A549 (cell line): ENCODE results near the gene RSPH9.

Experiments used
- CHD2 ChIP-seq: fragments of 150-350 bp; IDR thresholded peaks from 2 replicates; pipeline ENCODE4 v1.6.1; 2014; ENCODE audit warnings: low read length; ENCODE audit not compliant: partially characterized antibody
- CTCF ChIP-seq: fragments of >200 bp; sonication (Bioruptor Twin); formaldehyde crosslinking; IDR thresholded peaks from 3 replicates; pipeline ENCODE4 v1.5.1; 2016
- E2F6 ChIP-seq: IDR thresholded peaks from 2 replicates; pipeline ENCODE4 v1.6.1; 2012; ENCODE audit warnings: low read depth, borderline replicate concordance
- EP300 ChIP-seq, 2 experiments: fragments of >200 bp; sonication (Bioruptor Twin); formaldehyde crosslinking; IDR thresholded peaks; 2 replicates in 1 of 2; 3 replicates in 1 of 2; pipeline ENCODE4 v1.6.1; 2016 to 2017
- HOXB5 ChIP-seq: fragments of 250-450 bp; sonication (Bioruptor Pico); IDR thresholded peaks from 2 replicates; pipeline ENCODE4 v1.5.0; 2020; ENCODE audit warnings: mild to moderate bottlenecking, moderate library complexity
- MYC ChIP-seq: IDR thresholded peaks from 2 replicates; pipeline ENCODE4 v1.6.1; 2012; ENCODE audit warnings: mild to moderate bottlenecking, inconsistent platforms, low read length, improper control_type of control experiment, borderline replicate concordance
- POLR2A ChIP-seq: IDR thresholded peaks from 2 replicates; pipeline ENCODE4 v1.6.1; 2012; ENCODE audit warnings: mild to moderate bottlenecking, low read length
- RAD21 ChIP-seq, 2 experiments: fragments of >200 bp in 1 of 2; sonication (Bioruptor Twin) in 1 of 2; formaldehyde crosslinking in 1 of 2; IDR thresholded peaks in 1 of 2; conservative IDR thresholded peaks in 1 of 2; 2 replicates in 1 of 2; 3 replicates in 1 of 2; pipeline ENCODE4 v1.6.1; 2012 to 2018; ENCODE audit warnings: inconsistent platforms in 1 of 2
- RCOR1 ChIP-seq: fragments of 150-350 bp; IDR thresholded peaks from 2 replicates; pipeline ENCODE4 v1.6.1; 2014; ENCODE audit warnings: antibody characterized with exemption, low read length, low read depth
- REST ChIP-seq: fragments of 200-600 bp; sonication (generic); IDR thresholded peaks from 2 replicates; pipeline ENCODE4 v1.6.1; 2016; ENCODE audit warnings: antibody characterized with exemption, mild to moderate bottlenecking, moderate library complexity
- RNF2 ChIP-seq: fragments of 200-600 bp; sonication (generic); IDR thresholded peaks from 2 replicates; pipeline ENCODE4 v1.6.1; 2016; ENCODE audit warnings: low read depth, mild to moderate bottlenecking, antibody characterized with exemption, moderate library complexity, borderline replicate concordance
- SMC3 ChIP-seq: fragments of >200 bp; sonication (Bioruptor Twin); formaldehyde crosslinking; IDR thresholded peaks from 3 replicates; pipeline ENCODE4 v1.6.1; 2018; ENCODE audit warnings: inconsistent platforms

DNA sequence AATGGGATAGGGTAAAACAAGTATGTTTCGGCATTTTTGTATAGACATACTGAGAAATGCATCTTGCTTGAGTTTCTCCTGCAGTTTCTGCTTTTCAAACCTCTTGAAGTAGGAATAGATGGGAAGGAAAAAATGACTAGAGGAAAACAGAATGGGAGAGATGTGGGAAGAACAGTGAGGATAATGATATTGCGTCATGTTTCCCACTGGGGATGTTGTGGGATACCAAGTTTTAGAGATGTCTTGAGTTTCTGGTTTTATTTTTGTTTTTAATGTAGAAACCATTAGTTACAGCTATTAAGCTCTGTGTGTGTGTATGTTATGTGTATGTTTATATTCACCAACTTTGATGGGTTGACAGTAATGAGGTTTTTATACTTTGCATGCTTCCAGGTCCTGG is 44.2 kb upstream of the RSPH9 start:
- TF ChIP-seq CTCF (no peak), E2F6 (no peak), EP300 (IDR thresholded peaks at IDR 0.05) (no peak), RCOR1 (no peak), RAD21 (conservative IDR thresholded peaks at IDR 0.05 in 1 of 2, IDR thresholded peaks at IDR 0.05 in 1 of 2) (no peak), POLR2A (no peak), SMC3 (no peak), CHD2 (no peak), HOXB5 (CRISPR knock-in tag) (no peak), REST (no peak), RNF2 (no peak), MYC (no peak)
